H9 (cell line): ENCODE measurements around the gene RASA2. TPM values are rescaled to one million over a fixed set of nuclear protein-coding genes. Genes with fewer than 3 reads are reported as not detected.

Source experiments
- DNase-seq: peaks from one replicate; pipeline ENCODE4 v3.0.0-alpha.2; 2017
- H2AFZ ChIP-seq: one replicate; pipeline ENCODE4 v1.6.1; 2013; ENCODE audit warnings: mild to moderate bottlenecking, low read length, control low read depth, moderate library complexity
- H2AK5ac ChIP-seq: 2 replicates; pipeline ENCODE4 v1.6.1; 2013; ENCODE audit warnings: low read length, control low read depth, mixed read lengths; ENCODE audit not compliant: insufficient read length
- H2BK120ac ChIP-seq: one replicate; pipeline ENCODE4 v1.6.1; 2013; ENCODE audit warnings: low read depth, mild to moderate bottlenecking, low read length, control low read depth, inconsistent platforms; ENCODE audit not compliant: poor library complexity, severe bottlenecking
- H2BK12ac ChIP-seq: 2 replicates; pipeline ENCODE4 v1.6.1; 2013; ENCODE audit warnings: low read length, control low read depth, mixed read lengths, low read depth; ENCODE audit not compliant: insufficient read length
- H2BK15ac ChIP-seq: 2 replicates; pipeline ENCODE4 v1.6.1; 2013; ENCODE audit warnings: low read depth, low read length, control low read depth
- H2BK20ac ChIP-seq: one replicate; pipeline ENCODE4 v1.6.1; 2013; ENCODE audit warnings: low read depth, mild to moderate bottlenecking, low read length, control low read depth, inconsistent platforms; ENCODE audit not compliant: poor library complexity, severe bottlenecking
- H2BK5ac ChIP-seq: 2 replicates; pipeline ENCODE4 v1.6.1; 2013; ENCODE audit warnings: low read length, control low read depth, mixed read lengths; ENCODE audit not compliant: insufficient read length
- H3K14ac ChIP-seq: 2 replicates; pipeline ENCODE4 v1.6.1; 2013; ENCODE audit warnings: low read length, control low read depth; ENCODE audit not compliant: insufficient read depth
- H3K18ac ChIP-seq: 2 replicates; pipeline ENCODE4 v1.6.1; 2013; ENCODE audit warnings: low read depth, mild to moderate bottlenecking, mixed read lengths, low read length, control low read depth; ENCODE audit not compliant: insufficient read length
- H3K23ac ChIP-seq: 2 replicates; pipeline ENCODE4 v1.6.1; 2013; ENCODE audit warnings: low read length, control low read depth, mixed read lengths, low read depth; ENCODE audit not compliant: insufficient read length
- H3K23me2 ChIP-seq: 2 replicates; pipeline ENCODE4 v1.6.1; 2013; ENCODE audit warnings: low read depth, mild to moderate bottlenecking, mixed read lengths, low read length, control low read depth; ENCODE audit not compliant: insufficient read length, poor library complexity, severe bottlenecking
- H3K27ac ChIP-seq: 2 replicates; pipeline ENCODE4 v1.5.1; 2013; ENCODE audit warnings: low read length, control low read depth, mixed read lengths, low read depth; ENCODE audit not compliant: insufficient read length
- H3K27me3 ChIP-seq: 2 replicates; pipeline ENCODE4 v1.6.1; 2013; ENCODE audit warnings: low read length, control low read depth, inconsistent platforms; ENCODE audit not compliant: insufficient read depth
- H3K4ac ChIP-seq: 2 replicates; pipeline ENCODE4 v1.6.1; 2013; ENCODE audit warnings: low read depth, mild to moderate bottlenecking, control low read depth, inconsistent platforms, low read length, moderate library complexity
- H3K4me1 ChIP-seq: 2 replicates; pipeline ENCODE4 v1.6.1; 2013; ENCODE audit warnings: low read length, control low read depth, inconsistent platforms; ENCODE audit not compliant: insufficient read depth
- H3K4me2 ChIP-seq: 2 replicates; pipeline ENCODE4 v1.6.1; 2013; ENCODE audit warnings: low read length, control low read depth, mixed read lengths; ENCODE audit not compliant: insufficient read length, insufficient read depth
- H3K56ac ChIP-seq: 2 replicates; pipeline ENCODE4 v1.6.1; 2013; ENCODE audit warnings: low read depth, mild to moderate bottlenecking, mixed read lengths, low read length, control low read depth; ENCODE audit not compliant: insufficient read length
- H3K79me1 ChIP-seq: 2 replicates; pipeline ENCODE4 v1.6.1; 2013; ENCODE audit warnings: low read depth, mild to moderate bottlenecking, moderate library complexity, low read length, control low read depth, inconsistent platforms; ENCODE audit not compliant: insufficient read depth, poor library complexity, severe bottlenecking
- H3K79me2 ChIP-seq: 2 replicates; pipeline ENCODE4 v1.6.1; 2013; ENCODE audit warnings: low read length, control low read depth, inconsistent platforms; ENCODE audit not compliant: insufficient read depth
- H3K9ac ChIP-seq: 2 replicates; pipeline ENCODE4 v1.6.1; 2013; ENCODE audit warnings: low read length, control low read depth, mixed read lengths; ENCODE audit not compliant: insufficient read length; ENCODE audit errors: extremely low read depth
- H3K9me3 ChIP-seq: one replicate; pipeline ENCODE4 v1.6.1; 2013; ENCODE audit warnings: low read depth, low read length, inconsistent platforms; ENCODE audit not compliant: control insufficient read depth
- H3T11ph ChIP-seq: one replicate; pipeline ENCODE4 v1.6.1; 2013; ENCODE audit warnings: mild to moderate bottlenecking, low read length, control low read depth, inconsistent platforms
- H4K20me1 ChIP-seq: one replicate; pipeline ENCODE4 v1.6.1; 2013; ENCODE audit not compliant: control insufficient read depth, insufficient read length, insufficient read depth
- H4K5ac ChIP-seq: 2 replicates; pipeline ENCODE4 v1.6.1; 2013; ENCODE audit warnings: low read depth, mild to moderate bottlenecking, mixed read lengths, low read length, control low read depth; ENCODE audit not compliant: insufficient read length
- H4K8ac ChIP-seq: replicated peaks from 2 replicates; pipeline ENCODE4 v1.6.1; 2013; ENCODE audit warnings: low read length, control low read depth, mixed read lengths, low read depth; ENCODE audit not compliant: insufficient read length
- H4K91ac ChIP-seq: 2 replicates; pipeline ENCODE4 v1.6.1; 2013; ENCODE audit warnings: low read depth, mild to moderate bottlenecking, moderate library complexity, mixed read lengths, low read length, control low read depth; ENCODE audit not compliant: insufficient read length
- H3K27ac Mint-ChIP-seq, 3 experiments: 2 replicates in 2 of 3; 3 replicates in 1 of 3; pipeline ENCODE4 v1.8.0; 2020 to 2021; ENCODE audit warnings: mixed read lengths in 3 of 3, mild to moderate bottlenecking in 1 of 3, moderate library complexity in 1 of 3
- H3K27me3 Mint-ChIP-seq: 2 replicates; pipeline ENCODE4 v1.8.0; 2021; ENCODE audit warnings: low read depth, mild to moderate bottlenecking, moderate library complexity, mixed read lengths
- H3K36me3 Mint-ChIP-seq, 3 experiments: 2 replicates in 2 of 3; 3 replicates in 1 of 3; pipeline ENCODE4 v1.8.0; 2020 to 2021; ENCODE audit warnings: low read depth in 3 of 3, mixed read lengths in 3 of 3; ENCODE audit not compliant: insufficient read depth in 1 of 3
- H3K4me1 Mint-ChIP-seq, 2 experiments: 2 replicates each; pipeline ENCODE4 v1.8.0; 2020; ENCODE audit warnings: mixed read lengths in 2 of 2
- H3K4me3 Mint-ChIP-seq, 2 experiments: 2 replicates in 1 of 2; 3 replicates in 1 of 2; pipeline ENCODE4 v1.8.0; 2020 to 2021; ENCODE audit warnings: mild to moderate bottlenecking in 2 of 2, mixed read lengths in 2 of 2, moderate library complexity in 1 of 2
- H3K9me3 Mint-ChIP-seq, 2 experiments: 2 replicates in 1 of 2; 3 replicates in 1 of 2; pipeline ENCODE4 v1.8.0; 2020; ENCODE audit warnings: mild to moderate bottlenecking in 2 of 2, mixed read lengths in 2 of 2, moderate library complexity in 1 of 2
- CTCF ChIP-seq: fragments of 200-600 bp; sonication (generic); conservative IDR thresholded peaks from 3 replicates; pipeline ENCODE4 v1.8.0; 2021; ENCODE audit warnings: antibody characterized with exemption, mild to moderate bottlenecking
- total RNA-seq: library from RNA; stranded (reverse); gene quantifications from 2 replicates; pipeline ENCODE4 v1.2.1, GENCODE V29; 2021

Gene RASA2
- total RNA-seq, 1 experiment from 2014 or later, result 24.4 TPM

GRCh38 chr3:141542989-141543388 lies 56.2 kb downstream of the RASA2 start:
- Histone ChIP-seq H3T11ph (no peak overlapping the region), H3K23me2 (no peaks in the 10 kb centered on the region), H2BK120ac (no peak overlapping the region), H4K91ac (no peak overlapping the region), H3K27ac (no peak overlapping the region), H3K4me1 (no peaks in the 10 kb centered on the region), H3K27me3 (no peaks in the 10 kb centered on the region), H3K79me1 (no peaks in the 10 kb centered on the region), H2BK12ac (no peak overlapping the region), H2BK5ac (no peak overlapping the region), H4K8ac (no peak overlapping the region), H2AFZ (no peak overlapping the region), H3K56ac (no peak overlapping the region), H3K18ac (no peak overlapping the region), H3K9me3 (no peaks in the 10 kb centered on the region), H4K5ac (no peak overlapping the region), H4K20me1 (no peaks in the 10 kb centered on the region), H3K23ac (no peak overlapping the region), H2BK20ac (no peak overlapping the region), H3K9ac (no peak overlapping the region), H2BK15ac (no peak overlapping the region), H3K4me2 (no peak overlapping the region), H3K14ac (no peak overlapping the region), H3K4ac (no peak overlapping the region), H3K79me2 (no peaks in the 10 kb centered on the region), H2AK5ac (no peak overlapping the region)
- Mint-ChIP-seq H3K4me1 (peaks cover 0 to 5% of the 10 kb centered on the region in 2 experiments; a peak in 1 of 4 replicates), H3K4me3 (no peak overlapping the region), H3K27ac (no peak overlapping the region), H3K9me3 (peaks cover 0 to 11% of the 10 kb centered on the region in 2 experiments; a peak in 3 of 5 replicates), H3K36me3 (peaks cover 28 to 53% (median 39%) of the 10 kb centered on the region in 3 experiments), H3K27me3 (no peaks in the 10 kb centered on the region)
- DNase-seq, result no peak
- no peak for TF ChIP-seq CTCF
